ENCODE data around the gene TCERG1L.

TCERG1L gene

DNA sequence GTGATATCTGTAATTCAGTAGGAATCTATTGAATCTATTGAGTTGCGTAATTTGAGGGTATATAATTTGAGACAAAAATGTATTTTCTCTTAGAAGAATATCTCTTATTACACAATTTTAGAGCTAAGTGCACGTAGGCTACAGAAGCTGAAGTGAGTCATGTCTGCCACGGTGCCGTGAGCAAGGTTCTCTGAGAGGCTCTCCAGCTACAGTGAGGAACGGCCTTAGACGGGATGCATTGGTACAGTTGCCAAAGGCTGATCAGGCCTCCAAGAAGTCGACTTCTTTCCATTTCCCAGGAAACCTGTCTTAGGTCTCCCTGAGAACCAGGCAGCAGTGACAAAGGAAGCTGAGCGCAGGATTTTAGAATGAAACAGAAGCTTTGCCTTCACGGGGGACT lies 28.6 kb downstream of the TCERG1L start:
- TF ChIP-seq CTCF (IDR thresholded peaks at IDR 0.05; ENCODE audit: insufficient read depth, low read length, poor library complexity, severe bottlenecking) (no peak), EZH2phosphoT487 (conservative IDR thresholded peaks at IDR 0.05; ENCODE audit: low read length) (no peak)
- no peak overlapping the region for H3K27ac ChIP-seq (ENCODE audit: low read depth, low read length)
- no peak overlapping the region for H3K4me2 ChIP-seq (ENCODE audit: low read depth, low read length, poor library complexity, severe bottlenecking)
- H3K36me3 ChIP-seq (ENCODE audit: low read length), result no peaks in the 10 kb centered on the region
- H2AFZ ChIP-seq (ENCODE audit: low read depth, low read length, severe bottlenecking), result no peak overlapping the region
- H3F3A ChIP-seq (ENCODE audit: insufficient read depth), result no peaks in the 10 kb centered on the region
- no peaks in the 10 kb centered on the region for H3K27me3 ChIP-seq (ENCODE audit: low read length)
- no peak overlapping the region for H3K4me3 ChIP-seq (ENCODE audit: insufficient read depth, low read length, poor library complexity, severe bottlenecking)
- H3K9me3 ChIP-seq (ENCODE audit: insufficient read depth, low read length), result no peaks in the 10 kb centered on the region
- no peaks in the 10 kb centered on the region for H3K9me2 ChIP-seq (replicated peaks; ENCODE audit: insufficient read depth, low read length)
- no peaks in the 10 kb centered on the region for H4K20me1 ChIP-seq (ENCODE audit: low read depth, low read length)
- no peaks in the 10 kb centered on the region for H3K79me2 ChIP-seq (ENCODE audit: insufficient read depth, low read length)
- no peak overlapping the region for H3K9ac ChIP-seq (ENCODE audit: low read length)

- no peak overlapping the region for H3K4me2 ChIP-seq (ENCODE audit: low read depth, low read length, poor library complexity, severe bottlenecking)
- H3K9ac ChIP-seq (ENCODE audit: low read length), result no peak overlapping the region
- no peaks in the 10 kb centered on the region for H3F3A ChIP-seq (ENCODE audit: insufficient read depth)
- H3K9me2 ChIP-seq (replicated peaks; ENCODE audit: insufficient read depth, low read length), result no peaks in the 10 kb centered on the region
- H4K20me1 ChIP-seq (ENCODE audit: low read depth, low read length), result no peaks in the 10 kb centered on the region
- H3K9me3 ChIP-seq (ENCODE audit: insufficient read depth, low read length), result no peaks in the 10 kb centered on the region
- H3K27me3 ChIP-seq (ENCODE audit: low read length), result no peaks in the 10 kb centered on the region
- H3K4me3 ChIP-seq (ENCODE audit: insufficient read depth, low read length, poor library complexity, severe bottlenecking), result no peak overlapping the region
- no peaks in the 10 kb centered on the region for H3K36me3 ChIP-seq (ENCODE audit: low read length)
- no peaks in the 10 kb centered on the region for H3K79me2 ChIP-seq (ENCODE audit: insufficient read depth, low read length)
- TF ChIP-seq CTCF (IDR thresholded peaks at IDR 0.05; ENCODE audit: insufficient read depth, low read length, poor library complexity, severe bottlenecking), result no peak
- TF ChIP-seq EZH2phosphoT487 (conservative IDR thresholded peaks at IDR 0.05; ENCODE audit: low read length), result no peak
- H2AFZ ChIP-seq (ENCODE audit: low read depth, low read length, severe bottlenecking), result no peak overlapping the region
- no peak overlapping the region for H3K27ac ChIP-seq (ENCODE audit: low read depth, low read length)
Observed at GRCh38 chr10:131280101-131280500, 31.4 kb downstream of the TCERG1L start.

GRCh38 chr10:131279516-131279915 lies 32.0 kb downstream of the TCERG1L start:
- no peak overlapping the region for H3K27ac ChIP-seq (ENCODE audit: low read depth, low read length)

More at GRCh38 chr10:131279516-131279915, 32.0 kb downstream of the TCERG1L start:
- Histone ChIP-seq H3K4me3 (ENCODE audit: insufficient read depth, low read length, poor library complexity, severe bottlenecking) (no peak overlapping the region), H2AFZ (ENCODE audit: low read depth, low read length, severe bottlenecking) (no peak overlapping the region), H3K9me3 (ENCODE audit: insufficient read depth, low read length) (no peaks in the 10 kb centered on the region), H3K9me2 (replicated peaks; ENCODE audit: insufficient read depth, low read length) (no peaks in the 10 kb centered on the region), H3K27me3 (ENCODE audit: low read length) (no peaks in the 10 kb centered on the region), H3F3A (ENCODE audit: insufficient read depth) (no peaks in the 10 kb centered on the region), H4K20me1 (ENCODE audit: low read depth, low read length) (no peaks in the 10 kb centered on the region), H3K4me2 (ENCODE audit: low read depth, low read length, poor library complexity, severe bottlenecking) (no peak overlapping the region), H3K36me3 (ENCODE audit: low read length) (no peaks in the 10 kb centered on the region), H3K79me2 (ENCODE audit: insufficient read depth, low read length) (no peaks in the 10 kb centered on the region), H3K9ac (ENCODE audit: low read length) (no peak overlapping the region)
- TF ChIP-seq EZH2phosphoT487 (conservative IDR thresholded peaks at IDR 0.05; ENCODE audit: low read length) (no peak), CTCF (IDR thresholded peaks at IDR 0.05; ENCODE audit: insufficient read depth, low read length, poor library complexity, severe bottlenecking) (no peak)

Data from SU-DHL-6 (cell line).